Astrocyte (in vitro differentiated cells and primary cell): ENCODE results near the gene NOL8. TPM values are rescaled to one million over a fixed set of nuclear protein-coding genes. Genes with fewer than 3 reads are reported as not detected.

ENCODE experiments used
- DNase-seq: peaks from one replicate; pipeline ENCODE4 v3.0.0-alpha.2; 2010; ENCODE audit warnings: low read depth
- FAIRE-seq: peaks from 2 replicates; lab custom pipeline; 2011; peaks lifted over from hg19 to GRCh38; lab: Jason Lieb, UNC
- H2AFZ ChIP-seq: 2 replicates; pipeline ENCODE4 v1.6.0; 2012; ENCODE audit warnings: low read depth, low read length, inconsistent platforms
- H3K27ac ChIP-seq: 2 replicates; pipeline ENCODE4 v1.5.1; 2011; ENCODE audit warnings: low read depth, low read length, inconsistent platforms
- H3K27me3 ChIP-seq: 2 replicates; pipeline ENCODE4 v1.6.0; 2011; ENCODE audit warnings: low read length, inconsistent platforms; ENCODE audit not compliant: insufficient read depth
- H3K36me3 ChIP-seq: 2 replicates; pipeline ENCODE4 v1.5.1; 2011; ENCODE audit warnings: low read length, inconsistent platforms; ENCODE audit not compliant: insufficient read depth
- H3K4me1 ChIP-seq: 2 replicates; pipeline ENCODE4 v1.5.1; 2011; ENCODE audit warnings: low read length, inconsistent platforms; ENCODE audit not compliant: insufficient read depth
- H3K4me2 ChIP-seq: 2 replicates; pipeline ENCODE4 v1.6.0; 2012; ENCODE audit warnings: low read length, inconsistent platforms
- H3K4me3 ChIP-seq: 2 replicates; pipeline ENCODE4 v1.5.1; 2011; ENCODE audit warnings: low read depth, mild to moderate bottlenecking, low read length, inconsistent platforms; ENCODE audit not compliant: insufficient read depth
- H3K79me2 ChIP-seq: 2 replicates; pipeline ENCODE4 v1.6.0; 2012; ENCODE audit warnings: mild to moderate bottlenecking, low read length, inconsistent platforms; ENCODE audit not compliant: insufficient read depth
- H3K9ac ChIP-seq: 2 replicates; pipeline ENCODE4 v1.6.0; 2012; ENCODE audit warnings: mild to moderate bottlenecking, low read length, inconsistent platforms
- H3K9me3 ChIP-seq: 2 replicates; pipeline ENCODE4 v1.5.1; 2012; ENCODE audit warnings: low read depth, mild to moderate bottlenecking, low read length, inconsistent platforms; ENCODE audit not compliant: insufficient read depth
- H4K20me1 ChIP-seq: 2 replicates; pipeline ENCODE4 v1.6.0; 2012; ENCODE audit warnings: low read length, inconsistent platforms; ENCODE audit not compliant: insufficient read depth
- H3K27ac Mint-ChIP-seq: one replicate; pipeline ENCODE4 v1.8.0; 2021; ENCODE audit warnings: mild to moderate bottlenecking, mixed read lengths; ENCODE audit not compliant: unreplicated experiment
- H3K27me3 Mint-ChIP-seq: one replicate; pipeline ENCODE4 v1.8.0; 2021; ENCODE audit warnings: low read depth, mixed read lengths; ENCODE audit not compliant: unreplicated experiment
- H3K36me3 Mint-ChIP-seq: one replicate; pipeline ENCODE4 v1.8.0; 2021; ENCODE audit warnings: low read depth, mixed read lengths; ENCODE audit not compliant: unreplicated experiment
- H3K4me1 Mint-ChIP-seq: one replicate; pipeline ENCODE4 v1.8.0; 2021; ENCODE audit warnings: low read depth, mixed read lengths; ENCODE audit not compliant: unreplicated experiment
- H3K4me3 Mint-ChIP-seq: one replicate; pipeline ENCODE4 v1.8.0; 2021; ENCODE audit warnings: mild to moderate bottlenecking, moderate library complexity, mixed read lengths; ENCODE audit not compliant: unreplicated experiment
- H3K9me3 Mint-ChIP-seq: one replicate; pipeline ENCODE4 v1.8.0; 2021; ENCODE audit warnings: mild to moderate bottlenecking, mixed read lengths; ENCODE audit not compliant: unreplicated experiment
- EZH2 ChIP-seq: IDR thresholded peaks from 2 replicates; pipeline ENCODE4 v1.6.1; 2012; ENCODE audit warnings: mild to moderate bottlenecking, low read length, inconsistent platforms; ENCODE audit not compliant: insufficient read depth
- total RNA-seq: library from RNA; stranded (reverse); gene quantifications from 2 replicates; pipeline ENCODE4 v1.2.1, GENCODE V29; 2021
- TF ChIP-seq, protein P1 (sequence below): IDR thresholded peaks from 2 replicates; pipeline ENCODE4 v1.5.1; 2011; ENCODE audit warnings: low read depth, mild to moderate bottlenecking, inconsistent platforms, low read length, moderate library complexity; ENCODE audit not compliant: insufficient read depth

The NOL8 gene
- total RNA-seq, 1 donor from 2014 or later = 33.1 TPM

DNA sequence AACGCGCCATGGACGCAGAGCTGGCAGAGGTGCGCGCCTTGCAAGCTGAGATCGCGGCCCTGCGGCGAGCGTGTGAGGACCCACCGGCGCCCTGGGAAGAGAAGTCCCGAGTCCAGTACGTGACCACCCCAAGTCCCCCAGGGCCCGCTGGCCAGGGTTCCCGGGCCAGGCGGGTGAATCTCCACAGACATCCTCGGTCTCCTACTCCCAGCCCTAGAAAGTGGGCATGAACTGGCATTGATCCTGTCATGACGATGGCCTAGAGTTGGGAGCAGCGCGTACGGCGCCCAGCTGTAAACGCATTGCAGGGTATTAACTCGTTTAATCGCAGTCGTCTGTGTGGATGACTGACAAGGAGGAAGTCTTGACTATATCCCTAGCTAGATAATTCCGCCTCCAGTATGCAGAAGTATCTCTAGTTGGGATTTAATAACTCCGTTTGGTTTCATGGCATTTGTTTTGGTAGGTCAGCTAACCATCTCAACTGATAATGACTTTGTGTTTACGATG, 896 bp upstream of the NOL8 start:
- Mint-ChIP-seq H3K9me3 (no peaks in the 10 kb centered on the region), H3K27ac (no peak overlapping the region), H3K27me3 (no peaks in the 10 kb centered on the region), H3K36me3 (no peaks in the 10 kb centered on the region), H3K4me1 (peaks cover 4% of the 10 kb centered on the region), H3K4me3 (peak overlapping the region; percentile 99)
- Histone ChIP-seq H3K9me3 (no peaks in the 10 kb centered on the region), H2AFZ (peak overlapping the region; percentile 100), H4K20me1 (no peaks in the 10 kb centered on the region), H3K4me1 (peaks cover 15% of the 10 kb centered on the region), H3K27ac (peak overlapping the region; percentile 100), H3K4me3 (peak overlapping the region; percentile 94), H3K79me2 (peaks cover 21% of the 10 kb centered on the region), H3K27me3 (no peaks in the 10 kb centered on the region), H3K9ac (peak overlapping the region; percentile 99), H3K36me3 (peaks cover 14% of the 10 kb centered on the region), H3K4me2 (peak overlapping the region; percentile 87)
- FAIRE-seq = no peak
- TF ChIP-seq, protein P1, sequence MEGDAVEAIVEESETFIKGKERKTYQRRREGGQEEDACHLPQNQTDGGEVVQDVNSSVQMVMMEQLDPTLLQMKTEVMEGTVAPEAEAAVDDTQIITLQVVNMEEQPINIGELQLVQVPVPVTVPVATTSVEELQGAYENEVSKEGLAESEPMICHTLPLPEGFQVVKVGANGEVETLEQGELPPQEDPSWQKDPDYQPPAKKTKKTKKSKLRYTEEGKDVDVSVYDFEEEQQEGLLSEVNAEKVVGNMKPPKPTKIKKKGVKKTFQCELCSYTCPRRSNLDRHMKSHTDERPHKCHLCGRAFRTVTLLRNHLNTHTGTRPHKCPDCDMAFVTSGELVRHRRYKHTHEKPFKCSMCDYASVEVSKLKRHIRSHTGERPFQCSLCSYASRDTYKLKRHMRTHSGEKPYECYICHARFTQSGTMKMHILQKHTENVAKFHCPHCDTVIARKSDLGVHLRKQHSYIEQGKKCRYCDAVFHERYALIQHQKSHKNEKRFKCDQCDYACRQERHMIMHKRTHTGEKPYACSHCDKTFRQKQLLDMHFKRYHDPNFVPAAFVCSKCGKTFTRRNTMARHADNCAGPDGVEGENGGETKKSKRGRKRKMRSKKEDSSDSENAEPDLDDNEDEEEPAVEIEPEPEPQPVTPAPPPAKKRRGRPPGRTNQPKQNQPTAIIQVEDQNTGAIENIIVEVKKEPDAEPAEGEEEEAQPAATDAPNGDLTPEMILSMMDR = no peak
- no peak for TF ChIP-seq EZH2
- DNase-seq = no peak

- H3K9ac ChIP-seq = peak overlapping the region; percentile 99
- FAIRE-seq (no peak), DNase-seq (no peak)
These were observed 271 bp downstream of the NOL8 start for GRCh38 chr9:92324889-92325268.

GRCh38 chr9:92324431-92324830, 719 bp downstream of the NOL8 start:
- no peaks in the 10 kb centered on the region for H3K9me3 ChIP-seq
- H3K36me3 ChIP-seq = peaks cover 14% of the 10 kb centered on the region
- H3K4me3 ChIP-seq = peak overlapping the region; percentile 94
- Mint-ChIP-seq H3K4me1 (peaks cover 4% of the 10 kb centered on the region), H3K4me3 (peak overlapping the region; percentile 99), H3K27me3 (no peaks in the 10 kb centered on the region), H3K27ac (peak overlapping the region; percentile 99), H3K9me3 (no peaks in the 10 kb centered on the region), H3K36me3 (peaks cover 3% of the 10 kb centered on the region)
- no peaks in the 10 kb centered on the region for H3K27me3 ChIP-seq
- H3K4me1 ChIP-seq = peaks cover 15% of the 10 kb centered on the region
- FAIRE-seq (no peak), DNase-seq (no peak)
- H3K9ac ChIP-seq = peak overlapping the region; percentile 99
- peak overlapping the region; percentile 100 for H3K27ac ChIP-seq
- peak overlapping the region; percentile 100 for H2AFZ ChIP-seq
- H3K4me2 ChIP-seq = peak overlapping the region; percentile 87
- no peaks in the 10 kb centered on the region for H4K20me1 ChIP-seq
- H3K79me2 ChIP-seq = peaks cover 21% of the 10 kb centered on the region
- TF ChIP-seq EZH2 = no peak
- TF ChIP-seq, protein P1 = no peak

More at GRCh38 chr9:92324889-92325268, 271 bp downstream of the NOL8 start:
- Histone ChIP-seq H3K9me3 (no peaks in the 10 kb centered on the region), H3K27ac (peak overlapping the region; percentile 100), H2AFZ (peak overlapping the region; percentile 100), H3K36me3 (peaks cover 14% of the 10 kb centered on the region), H3K4me1 (peaks cover 15% of the 10 kb centered on the region), H3K27me3 (no peaks in the 10 kb centered on the region), H3K4me2 (peak overlapping the region; percentile 87), H3K79me2 (peaks cover 21% of the 10 kb centered on the region), H4K20me1 (no peaks in the 10 kb centered on the region), H3K4me3 (peak overlapping the region; percentile 94)
- Mint-ChIP-seq H3K4me1 (peaks cover 4% of the 10 kb centered on the region), H3K27ac (peak overlapping the region; percentile 99), H3K27me3 (no peaks in the 10 kb centered on the region), H3K9me3 (no peaks in the 10 kb centered on the region), H3K36me3 (peaks cover 2% of the 10 kb centered on the region), H3K4me3 (peak overlapping the region; percentile 99)
- TF ChIP-seq EZH2 = no peak
- TF ChIP-seq, protein P1 = no peak
